ENCODE measurements around the gene NPPA.

DNA sequence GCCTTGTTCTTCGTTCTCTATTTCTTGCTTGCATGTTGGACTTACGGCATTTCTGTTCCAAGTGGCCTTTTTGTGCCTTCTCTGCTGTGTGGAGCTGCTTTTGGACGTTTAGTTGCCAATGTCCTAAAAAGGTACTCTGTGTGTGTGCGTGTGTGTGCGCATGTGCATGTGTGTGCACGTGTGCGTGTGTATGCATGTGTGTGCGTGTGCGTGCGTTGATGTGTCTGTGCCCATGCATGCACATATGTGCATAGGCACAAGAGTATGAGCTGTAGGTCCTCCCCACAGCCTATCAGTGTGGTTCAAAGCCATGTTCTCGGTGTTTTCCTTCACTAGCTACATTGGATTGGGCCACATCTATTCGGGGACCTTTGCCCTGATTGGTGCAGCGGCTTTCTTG, 13.7 kb downstream of the NPPA start:
- TF ChIP-seq POLR2AphosphoS5 (IDR thresholded peaks at IDR 0.05): no peak
- TF ChIP-seq, protein P1, sequence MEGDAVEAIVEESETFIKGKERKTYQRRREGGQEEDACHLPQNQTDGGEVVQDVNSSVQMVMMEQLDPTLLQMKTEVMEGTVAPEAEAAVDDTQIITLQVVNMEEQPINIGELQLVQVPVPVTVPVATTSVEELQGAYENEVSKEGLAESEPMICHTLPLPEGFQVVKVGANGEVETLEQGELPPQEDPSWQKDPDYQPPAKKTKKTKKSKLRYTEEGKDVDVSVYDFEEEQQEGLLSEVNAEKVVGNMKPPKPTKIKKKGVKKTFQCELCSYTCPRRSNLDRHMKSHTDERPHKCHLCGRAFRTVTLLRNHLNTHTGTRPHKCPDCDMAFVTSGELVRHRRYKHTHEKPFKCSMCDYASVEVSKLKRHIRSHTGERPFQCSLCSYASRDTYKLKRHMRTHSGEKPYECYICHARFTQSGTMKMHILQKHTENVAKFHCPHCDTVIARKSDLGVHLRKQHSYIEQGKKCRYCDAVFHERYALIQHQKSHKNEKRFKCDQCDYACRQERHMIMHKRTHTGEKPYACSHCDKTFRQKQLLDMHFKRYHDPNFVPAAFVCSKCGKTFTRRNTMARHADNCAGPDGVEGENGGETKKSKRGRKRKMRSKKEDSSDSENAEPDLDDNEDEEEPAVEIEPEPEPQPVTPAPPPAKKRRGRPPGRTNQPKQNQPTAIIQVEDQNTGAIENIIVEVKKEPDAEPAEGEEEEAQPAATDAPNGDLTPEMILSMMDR (IDR thresholded peaks at IDR 0.05): no peak
